IgD-negative memory B cell (primary cell): ENCODE data around the gene AUH. TPM values are rescaled to one million over a fixed set of nuclear protein-coding genes. Genes with fewer than 3 reads are reported as not detected.

Experiments used
- H3K27ac Mint-ChIP-seq, 3 donors: one replicate each; pipeline ENCODE4 v1.8.0; 2020 to 2022; ENCODE audit warnings: mild to moderate bottlenecking in 3 of 3, mixed read lengths in 3 of 3, moderate library complexity in 1 of 3
- H3K27me3 Mint-ChIP-seq: one replicate; pipeline ENCODE4 v1.8.0; 2021; ENCODE audit warnings: mixed read lengths
- H3K36me3 Mint-ChIP-seq: one replicate; pipeline ENCODE4 v1.8.0; 2020; ENCODE audit warnings: mild to moderate bottlenecking, mixed read lengths
- H3K4me1 Mint-ChIP-seq, 3 donors: one replicate each; pipeline ENCODE4 v1.8.0; 2020 to 2022; ENCODE audit warnings: mixed read lengths in 3 of 3, mild to moderate bottlenecking in 1 of 3
- H3K4me3 Mint-ChIP-seq, 4 donors: one replicate each; pipeline ENCODE4 v1.8.0; 2020 to 2022; ENCODE audit warnings: mild to moderate bottlenecking in 4 of 4, mixed read lengths in 4 of 4, moderate library complexity in 3 of 4
- H3K9me3 Mint-ChIP-seq, 3 donors: one replicate each; pipeline ENCODE4 v1.8.0; 2020 to 2021; ENCODE audit warnings: mixed read lengths in 3 of 3, mild to moderate bottlenecking in 1 of 3
- polyA plus RNA-seq: library from polyadenylated mRNA; unstranded; fragments of 300-500 nt; fragmentation: Illumina TruSeq; gene quantifications from one replicate; pipeline ENCODE4 v1.2.3, GENCODE V29; 2021

AUH gene
- polyA plus RNA-seq, 1 donor from 2014 or later: 15.7 TPM

DNA sequence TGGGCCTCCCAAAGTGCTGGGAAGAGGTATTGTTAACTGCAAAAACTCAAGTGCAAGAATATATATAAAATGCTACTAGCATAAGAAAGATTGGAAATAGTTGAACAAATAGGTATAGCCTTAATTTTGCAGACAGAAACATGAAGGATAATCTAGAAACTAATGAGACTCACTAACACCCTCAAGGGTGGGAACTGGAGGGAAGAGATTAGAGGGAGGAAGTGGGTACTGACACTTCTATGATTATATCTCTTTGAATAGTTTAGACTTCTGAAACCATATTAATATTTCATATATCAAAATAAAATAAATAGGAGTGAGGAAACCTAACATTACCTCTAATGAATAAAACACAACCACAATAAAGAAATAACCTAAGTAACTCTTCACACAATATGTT lies 23.0 kb downstream of the AUH start:
- Mint-ChIP-seq H3K27me3 (no peaks in the 10 kb centered on the region), H3K9me3 (no peaks in the 10 kb centered on the region), H3K4me3 (no peak overlapping the region), H3K27ac (no peak overlapping the region), H3K4me1 (peaks cover 0 to 3% (median 1%) of the 10 kb centered on the region in 3 donors), H3K36me3 (peaks cover 23% of the 10 kb centered on the region)

- no peak overlapping the region for H3K27ac Mint-ChIP-seq
- H3K4me1 Mint-ChIP-seq: peaks cover 0 to 1% (median 0%) of the 10 kb centered on the region in 3 donors
- no peaks in the 10 kb centered on the region for H3K9me3 Mint-ChIP-seq
- H3K27me3 Mint-ChIP-seq: no peaks in the 10 kb centered on the region
- H3K36me3 Mint-ChIP-seq: peaks cover 16% of the 10 kb centered on the region
- no peak overlapping the region for H3K4me3 Mint-ChIP-seq
Measured at GRCh38 chr9:91336786-91337185, 24.9 kb downstream of the AUH start.

DNA sequence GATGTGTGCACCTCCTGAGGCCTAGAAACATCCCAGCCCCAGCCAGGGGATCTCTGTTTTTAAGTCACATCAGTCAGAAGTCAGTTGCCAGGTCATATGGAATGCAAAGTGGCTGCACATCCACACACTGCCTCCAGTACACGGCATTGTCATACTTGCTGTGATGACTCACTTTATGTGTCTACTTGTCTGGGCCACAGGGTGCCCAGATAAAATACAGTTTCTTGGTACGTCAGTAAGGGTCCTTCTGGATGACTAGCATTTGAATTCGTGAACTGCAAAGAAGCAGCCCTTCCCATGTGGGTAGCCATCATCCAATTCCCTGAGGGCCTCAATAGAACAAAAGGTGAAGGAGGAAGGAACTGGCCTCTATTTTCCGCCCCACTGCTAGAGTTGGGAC lies 27.7 kb downstream of the AUH start:
- Mint-ChIP-seq H3K27ac (no peak overlapping the region), H3K36me3 (peaks cover 6% of the 10 kb centered on the region), H3K27me3 (no peaks in the 10 kb centered on the region), H3K4me3 (no peak overlapping the region), H3K4me1 (peaks cover 0 to 1% (median 0%) of the 10 kb centered on the region in 3 donors), H3K9me3 (peaks cover 0 to 5% (median 4%) of the 10 kb centered on the region in 3 donors)

DNA sequence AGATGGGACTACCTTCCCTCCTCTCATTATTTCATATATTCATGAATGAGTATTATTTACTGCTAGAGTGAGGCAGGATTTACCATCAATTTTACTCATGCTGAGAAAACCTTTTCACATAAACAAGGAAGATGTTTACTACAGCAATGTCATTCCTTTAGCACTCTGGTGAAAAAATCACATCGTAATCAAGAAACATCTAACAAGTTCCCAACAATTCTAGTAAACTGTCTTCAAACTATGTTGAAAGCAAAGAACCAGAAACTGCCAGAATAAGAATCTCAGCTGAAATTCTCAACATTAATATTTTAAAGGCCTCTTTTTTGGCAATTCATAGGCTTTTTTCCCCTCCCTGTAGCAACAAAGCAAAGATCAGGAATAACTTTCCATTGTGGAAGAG lies 28.2 kb downstream of the AUH start:
- H3K9me3 Mint-ChIP-seq: peaks cover 1 to 5% (median 4%) of the 10 kb centered on the region in 3 donors
- no peak overlapping the region for H3K4me3 Mint-ChIP-seq
- H3K27me3 Mint-ChIP-seq: no peaks in the 10 kb centered on the region
- peaks cover 7% of the 10 kb centered on the region for H3K36me3 Mint-ChIP-seq
- peaks cover 0 to 1% (median 0%) of the 10 kb centered on the region in 3 donors for H3K4me1 Mint-ChIP-seq
- H3K27ac Mint-ChIP-seq: no peak overlapping the region

- Mint-ChIP-seq H3K4me1 (peaks cover 0 to 2% (median 0%) of the 10 kb centered on the region in 3 donors), H3K27ac (no peak overlapping the region), H3K9me3 (peaks cover 1 to 12% (median 4%) of the 10 kb centered on the region in 3 donors), H3K27me3 (no peaks in the 10 kb centered on the region), H3K4me3 (no peak overlapping the region), H3K36me3 (peaks cover 13% of the 10 kb centered on the region)
Measured at GRCh38 chr9:91332546-91333231, 29.0 kb downstream of the AUH start.

- H3K4me3 Mint-ChIP-seq: no peak overlapping the region
- H3K4me1 Mint-ChIP-seq: peaks cover 0 to 3% (median 0%) of the 10 kb centered on the region in 3 donors
- H3K27me3 Mint-ChIP-seq: no peaks in the 10 kb centered on the region
- H3K36me3 Mint-ChIP-seq: peaks cover 21% of the 10 kb centered on the region
- H3K9me3 Mint-ChIP-seq: peaks cover 1 to 13% (median 4%) of the 10 kb centered on the region in 3 donors
- H3K27ac Mint-ChIP-seq: no peak overlapping the region
Measured at GRCh38 chr9:91331849-91332248, 29.9 kb downstream of the AUH start.

DNA sequence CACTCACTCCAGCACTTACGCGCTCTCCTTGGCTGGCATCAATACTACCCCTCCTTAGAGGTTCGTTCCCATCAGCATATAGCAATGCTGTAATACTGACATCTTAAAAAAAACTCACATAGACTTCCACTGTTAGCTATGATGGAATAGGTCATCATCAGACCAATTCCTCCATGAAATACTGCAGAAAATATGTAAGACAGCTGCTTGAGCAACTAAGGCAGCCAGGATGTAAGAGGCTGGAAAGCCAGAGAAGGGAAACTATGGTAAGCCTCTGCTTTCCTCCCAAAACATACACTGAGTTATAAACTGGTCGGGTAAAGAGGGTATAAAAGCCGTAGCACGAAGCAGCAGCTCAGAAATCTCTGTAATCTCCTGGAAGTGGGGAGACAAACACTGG lies 33.5 kb downstream of the AUH start:
- Mint-ChIP-seq H3K27ac (no peak overlapping the region), H3K27me3 (no peaks in the 10 kb centered on the region), H3K4me1 (peaks cover 0 to 4% (median 0%) of the 10 kb centered on the region in 3 donors), H3K9me3 (peaks cover 1 to 13% (median 4%) of the 10 kb centered on the region in 3 donors), H3K36me3 (peaks cover 24% of the 10 kb centered on the region), H3K4me3 (no peak overlapping the region)

DNA sequence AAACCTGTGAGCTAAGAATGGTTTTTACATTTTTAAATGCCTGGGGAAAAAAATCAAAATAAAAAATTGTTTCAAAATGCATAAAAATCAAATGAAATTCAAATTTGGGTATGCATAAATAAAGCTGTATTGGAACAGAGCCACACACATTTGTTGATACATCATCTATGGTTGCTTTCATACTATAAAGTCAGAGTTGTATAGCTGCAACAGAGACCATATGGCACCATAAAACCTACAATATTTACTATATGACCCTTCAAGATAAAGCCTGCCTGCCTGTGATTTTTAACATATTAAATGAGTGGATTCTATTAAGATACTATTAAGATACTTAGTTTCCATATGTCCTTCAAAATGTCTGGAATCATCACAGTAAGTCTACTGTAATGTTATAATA lies 40.0 kb downstream of the AUH start:
- no peaks in the 10 kb centered on the region for H3K27me3 Mint-ChIP-seq
- H3K36me3 Mint-ChIP-seq: peaks cover 10% of the 10 kb centered on the region
- H3K4me1 Mint-ChIP-seq: peaks cover 2 to 10% (median 3%) of the 10 kb centered on the region in 3 donors
- no peaks in the 10 kb centered on the region for H3K9me3 Mint-ChIP-seq
- H3K4me3 Mint-ChIP-seq: no peak overlapping the region
- H3K27ac Mint-ChIP-seq: no peak overlapping the region

DNA sequence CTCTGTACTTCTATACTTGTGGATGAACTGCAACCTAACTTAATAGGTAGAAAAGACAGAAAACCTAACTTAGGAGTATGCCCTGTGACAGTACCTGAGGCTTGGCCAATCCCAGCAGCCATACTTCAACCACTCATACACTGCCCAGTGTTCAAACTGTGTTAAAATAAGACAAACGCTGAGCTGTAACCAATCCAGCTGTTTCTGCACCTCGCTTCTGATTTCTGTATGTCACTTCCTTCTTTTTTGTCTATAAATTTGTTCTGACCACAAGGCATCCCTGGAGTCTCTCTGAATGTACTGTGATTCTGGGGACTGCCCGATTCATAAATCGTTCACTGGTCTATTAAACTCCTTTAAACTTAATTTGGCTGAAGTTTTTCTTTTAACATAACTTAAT lies 41.4 kb downstream of the AUH start:
- Mint-ChIP-seq H3K27ac (no peak overlapping the region), H3K36me3 (peaks cover 17% of the 10 kb centered on the region), H3K27me3 (no peaks in the 10 kb centered on the region), H3K4me3 (no peak overlapping the region), H3K4me1 (peaks cover 2 to 10% (median 3%) of the 10 kb centered on the region in 3 donors), H3K9me3 (no peaks in the 10 kb centered on the region)

DNA sequence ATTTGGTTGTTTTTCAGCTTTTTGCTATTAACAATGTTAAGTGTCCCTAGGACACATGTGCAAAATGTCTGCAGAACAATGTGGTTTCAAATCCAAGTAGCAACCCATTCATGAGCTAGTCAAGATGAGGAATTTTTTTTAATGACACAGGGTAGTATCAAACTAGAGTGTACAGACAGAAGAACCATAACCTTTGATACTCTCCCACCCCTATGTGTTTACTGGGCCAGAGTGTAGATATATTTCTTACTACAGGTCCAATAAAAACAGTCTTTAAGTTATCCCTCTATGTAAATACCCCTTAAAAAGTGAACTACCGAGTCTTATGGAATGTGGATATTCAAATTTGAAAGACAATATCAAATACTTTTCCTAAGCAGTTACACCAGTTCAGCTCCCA lies 45.6 kb downstream of the AUH start:
- peaks cover 13% of the 10 kb centered on the region for H3K36me3 Mint-ChIP-seq

GRCh38 chr9:91315191-91315590 lies 46.5 kb downstream of the AUH start:
- no peak overlapping the region for H3K27ac Mint-ChIP-seq
- no peak overlapping the region for H3K4me3 Mint-ChIP-seq
- no peaks in the 10 kb centered on the region for H3K27me3 Mint-ChIP-seq

More for the DNA sequence above, 45.6 kb downstream of the AUH start:
- H3K9me3 Mint-ChIP-seq: no peaks in the 10 kb centered on the region
- no peak overlapping the region for H3K4me3 Mint-ChIP-seq
- no peaks in the 10 kb centered on the region for H3K27me3 Mint-ChIP-seq
- no peak overlapping the region for H3K27ac Mint-ChIP-seq
- peaks cover 2 to 9% (median 3%) of the 10 kb centered on the region in 3 donors for H3K4me1 Mint-ChIP-seq

GRCh38 chr9:91312717-91313325 lies 48.9 kb downstream of the AUH start:
- Mint-ChIP-seq H3K4me3 (no peak overlapping the region), H3K4me1 (peaks cover 4 to 8% (median 6%) of the 10 kb centered on the region in 3 donors), H3K36me3 (peaks cover 15% of the 10 kb centered on the region), H3K27ac (no peak overlapping the region), H3K27me3 (no peaks in the 10 kb centered on the region), H3K9me3 (no peaks in the 10 kb centered on the region)

More at GRCh38 chr9:91315191-91315590, 46.5 kb downstream of the AUH start:
- no peaks in the 10 kb centered on the region for H3K9me3 Mint-ChIP-seq
- peaks cover 13% of the 10 kb centered on the region for H3K36me3 Mint-ChIP-seq
- H3K4me1 Mint-ChIP-seq: peaks cover 0 to 9% (median 2%) of the 10 kb centered on the region in 3 donors

DNA sequence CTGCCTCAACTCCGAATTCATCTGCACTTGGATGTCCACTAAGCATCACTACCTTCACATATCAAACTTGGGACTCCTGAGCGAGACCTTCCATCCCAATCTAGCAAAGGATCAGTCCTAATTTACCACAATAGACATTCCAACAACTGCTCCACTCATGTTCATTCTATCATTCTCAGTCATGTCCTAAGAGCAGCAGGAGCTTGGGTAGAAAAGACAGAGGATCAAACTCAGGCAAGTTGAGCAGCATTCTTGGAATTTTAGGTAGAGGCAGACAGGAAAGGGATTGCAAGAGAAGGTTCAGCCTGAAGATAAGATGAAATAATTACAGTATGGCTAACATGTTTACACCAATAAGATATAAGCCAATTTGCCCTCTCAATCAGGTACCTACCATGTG lies 51.7 kb downstream of the AUH start:
- Mint-ChIP-seq H3K4me3 (no peak overlapping the region), H3K9me3 (no peaks in the 10 kb centered on the region), H3K27ac (no peak overlapping the region), H3K27me3 (no peaks in the 10 kb centered on the region), H3K4me1 (peaks cover 10 to 15% (median 14%) of the 10 kb centered on the region in 3 donors), H3K36me3 (peaks cover 9% of the 10 kb centered on the region)

GRCh38 chr9:91308191-91308590 lies 53.5 kb downstream of the AUH start:
- H3K27me3 Mint-ChIP-seq: no peaks in the 10 kb centered on the region
- peaks cover 11% of the 10 kb centered on the region for H3K36me3 Mint-ChIP-seq
- no peaks in the 10 kb centered on the region for H3K9me3 Mint-ChIP-seq
- no peak overlapping the region for H3K4me3 Mint-ChIP-seq
- H3K4me1 Mint-ChIP-seq: peaks cover 10 to 15% (median 14%) of the 10 kb centered on the region in 3 donors
- H3K27ac Mint-ChIP-seq: no peak overlapping the region

- no peaks in the 10 kb centered on the region for H3K27me3 Mint-ChIP-seq
- no peak overlapping the region for H3K27ac Mint-ChIP-seq
- H3K4me1 Mint-ChIP-seq: peaks cover 10 to 15% (median 10%) of the 10 kb centered on the region in 3 donors
- peaks cover 11% of the 10 kb centered on the region for H3K36me3 Mint-ChIP-seq
- no peak overlapping the region for H3K4me3 Mint-ChIP-seq
- H3K9me3 Mint-ChIP-seq: no peaks in the 10 kb centered on the region
Measured at GRCh38 chr9:91307279-91307678, 54.4 kb downstream of the AUH start.

- Mint-ChIP-seq H3K36me3 (peaks cover 11% of the 10 kb centered on the region), H3K27me3 (no peaks in the 10 kb centered on the region), H3K4me3 (no peak overlapping the region), H3K27ac (peak overlapping the region in 1 of 3 donors; percentile 51), H3K4me1 (peaks cover 10 to 15% (median 10%) of the 10 kb centered on the region in 3 donors), H3K9me3 (no peaks in the 10 kb centered on the region)
Measured at GRCh38 chr9:91306296-91306630, 55.5 kb downstream of the AUH start.
